CD4-positive, alpha-beta T cell treated with Interleukin-4 for 1 hour (primary cell): Measurements from ENCODE around the gene RECQL5.
A peak's percentile ranks its signal among the peaks of the same experiment; 100 is the strongest.
"Not testable (repeated sequence)": the region's sequence is repeated elsewhere in the genome, so short reads cannot be mapped to it uniquely, and the experiment has no call there.

Experiments
- DNase-seq, 2 donors: peaks; one replicate each; pipeline ENCODE4 v3.0.0-alpha.2; 2020 to 2022

RECQL5 gene

GRCh38 chr17:75645889-75646637 is 20.9 kb downstream of the RECQL5 start:
- peak; percentile 24 to 41 for DNase-seq

GRCh38 chr17:75645501-75645888 is 21.5 kb downstream of the RECQL5 start:
- no peak for DNase-seq

- DNase-seq = no peak
Observed at GRCh38 chr17:75643643-75644017, 23.3 kb downstream of the RECQL5 start.

- DNase-seq = no peak
Observed at GRCh38 chr17:75642784-75643642, 23.9 kb downstream of the RECQL5 start.

- DNase-seq = no peak
Observed at GRCh38 chr17:75642182-75642783, 24.7 kb downstream of the RECQL5 start.

- DNase-seq = no peak
Observed at GRCh38 chr17:75641343-75641742, 25.6 kb downstream of the RECQL5 start.

GRCh38 chr17:75640556-75641119 is 26.3 kb downstream of the RECQL5 start:
- DNase-seq = no peak

GRCh38 chr17:75639771-75640555 is 27.0 kb downstream of the RECQL5 start:
- no peak for DNase-seq

GRCh38 chr17:75639327-75639726 is 27.6 kb downstream of the RECQL5 start:
- no peak for DNase-seq

GRCh38 chr17:75638893-75639292 is 28.1 kb downstream of the RECQL5 start:
- DNase-seq = no peak

GRCh38 chr17:75638039-75638438 is 28.9 kb downstream of the RECQL5 start:
- not testable (repeated sequence) for DNase-seq

GRCh38 chr17:75637551-75637950 is 29.4 kb downstream of the RECQL5 start:
- no peak for DNase-seq

GRCh38 chr17:75637143-75637538 is 29.8 kb downstream of the RECQL5 start:
- no peak for DNase-seq

- DNase-seq = no peak
Observed at GRCh38 chr17:75636381-75637142, 30.4 kb downstream of the RECQL5 start.

GRCh38 chr17:75635610-75636202 is 31.2 kb downstream of the RECQL5 start:
- DNase-seq = no peak

- DNase-seq = no peak
Observed at GRCh38 chr17:75634754-75635609, 32.0 kb downstream of the RECQL5 start.

GRCh38 chr17:75634376-75634740 is 32.6 kb downstream of the RECQL5 start:
- no peak for DNase-seq

- DNase-seq = peak; percentile 51 to 57
Observed at GRCh38 chr17:75633486-75634375, 33.2 kb downstream of the RECQL5 start.

GRCh38 chr17:75632863-75633485 is 34.0 kb downstream of the RECQL5 start, which contains the start of gene SMIM5:
SMIM5 (plus strand) TSS chr17:75633434; CDS start chr17:75640202, 6,768 bp downstream.
- DNase-seq = peak; percentile 78 to 81
